Activated gamma-delta T cell (primary cell): Measurements from ENCODE around the gene HMGN4.

Source experiments
- DNase-seq: peaks from one replicate; lab custom pipeline; 2025; lab: John Stamatoyannopoulos, UW

HMGN4 gene

GRCh38 chr6:26552205-26552604 is 14.0 kb downstream of the HMGN4 start:
- no peak for DNase-seq

GRCh38 chr6:26552640-26553188 is 14.5 kb downstream of the HMGN4 start:
- DNase-seq = no peak

- no peak for DNase-seq
These were observed 15.1 kb downstream of the HMGN4 start for GRCh38 chr6:26553264-26553634.

- no peak for DNase-seq
These were observed 15.7 kb downstream of the HMGN4 start for GRCh38 chr6:26553635-26554446.

GRCh38 chr6:26554447-26554696 is 16.2 kb downstream of the HMGN4 start:
- no peak for DNase-seq

- DNase-seq = no peak
These were observed 16.7 kb downstream of the HMGN4 start for GRCh38 chr6:26554697-26555504.

GRCh38 chr6:26555505-26556262 is 17.5 kb downstream of the HMGN4 start:
- no peak for DNase-seq

GRCh38 chr6:26556263-26557070 is 18.3 kb downstream of the HMGN4 start:
- no peak for DNase-seq

- no peak for DNase-seq
These were observed 23.6 kb downstream of the HMGN4 start for GRCh38 chr6:26561533-26562466.

- DNase-seq = no peak
These were observed 25.3 kb downstream of the HMGN4 start for GRCh38 chr6:26563488-26563887.

GRCh38 chr6:26568601-26569432 is 30.7 kb downstream of the HMGN4 start:
- DNase-seq = no peak

- no peak for DNase-seq
These were observed 31.2 kb downstream of the HMGN4 start for GRCh38 chr6:26569433-26569764.

GRCh38 chr6:26570027-26570809 is 32.1 kb downstream of the HMGN4 start:
- DNase-seq = no peak

- DNase-seq = no peak
These were observed 33.6 kb downstream of the HMGN4 start for GRCh38 chr6:26571592-26572296.

- no peak for DNase-seq
These were observed 37.4 kb downstream of the HMGN4 start for GRCh38 chr6:26575494-26575939.

GRCh38 chr6:26576407-26576843 is 38.3 kb downstream of the HMGN4 start:
- no peak for DNase-seq

GRCh38 chr6:26576929-26577719 is 39.0 kb downstream of the HMGN4 start:
- no peak for DNase-seq
